PC-3 (cell line): ENCODE measurements around the gene IDI2.

ENCODE experiments used
- CTCF ChIP-seq: fragments of 300-600 bp; sonication (generic); conservative IDR thresholded peaks from 2 replicates; pipeline ENCODE4 v1.5.1; 2017; ENCODE audit warnings: antibody characterized with exemption, low read depth, mild to moderate bottlenecking, low read length
- EZH2 ChIP-seq: fragments of 300-600 bp; sonication (generic); IDR thresholded peaks from one replicate; pipeline ENCODE4 v1.6.1; 2017; ENCODE audit warnings: antibody characterized with exemption, mild to moderate bottlenecking, low read length; ENCODE audit not compliant: unreplicated experiment
- EZH2phosphoT487 ChIP-seq: fragments of 300-600 bp; sonication (generic); IDR thresholded peaks from 2 replicates; pipeline ENCODE4 v1.6.1; 2018; ENCODE audit warnings: mild to moderate bottlenecking, antibody characterized with exemption, low read length, borderline replicate concordance

- TF ChIP-seq CTCF: no peak
- TF ChIP-seq EZH2phosphoT487: no peak
- TF ChIP-seq EZH2: no peak
Observed at GRCh38 chr10:1056326-1057105, 30.9 kb upstream of the IDI2 start, which contains the start of gene WDR37.
